Fibroblast of lung (primary cell): ENCODE results near the gene C16orf95. TPM values are rescaled to one million over a fixed set of nuclear protein-coding genes. Genes with fewer than 3 reads are reported as not detected.

Experiments
- DNase-seq, 2 donors: peaks; one replicate each; pipeline versions ENCODE4 v3.0.0 to v3.0.0-alpha.2; 2010; ENCODE audit warnings: low read depth in 2 of 2
- H2AFZ ChIP-seq: 2 replicates; pipeline ENCODE4 v1.5.1; 2012; ENCODE audit warnings: low read length, control low read depth, inconsistent platforms
- H3K27ac ChIP-seq: 2 replicates; pipeline ENCODE4 v1.5.1; 2011; ENCODE audit warnings: low read length, control low read depth; ENCODE audit not compliant: insufficient read depth
- H3K27me3 ChIP-seq: 2 replicates; pipeline ENCODE4 v1.5.1; 2011; ENCODE audit warnings: mild to moderate bottlenecking, low read length; ENCODE audit not compliant: control insufficient read depth, insufficient read depth
- H3K36me3 ChIP-seq: 2 replicates; pipeline ENCODE4 v1.5.1; 2011; ENCODE audit warnings: low read length; ENCODE audit not compliant: control insufficient read depth, insufficient read depth
- H3K4me1 ChIP-seq: 2 replicates; pipeline ENCODE4 v1.5.1; 2011; ENCODE audit warnings: low read length; ENCODE audit not compliant: control insufficient read depth, insufficient read depth; ENCODE audit errors: extremely low read depth
- H3K4me2 ChIP-seq: 2 replicates; pipeline ENCODE4 v1.5.1; 2011; ENCODE audit warnings: low read length, control low read depth; ENCODE audit not compliant: insufficient read depth; ENCODE audit errors: extremely low read depth
- H3K4me3 ChIP-seq, 4 experiments: fragments of 200-600 bp in 1 of 4; sonication (generic) in 1 of 4; replicated peaks in 1 of 4; 2 replicates each; pipeline ENCODE4 v1.5.1; 2011 to 2016; ENCODE audit warnings: low read length in 4 of 4, low read depth in 3 of 4, mild to moderate bottlenecking in 3 of 4, control low read depth in 2 of 4, inconsistent platforms in 1 of 4, mixed read lengths in 1 of 4; ENCODE audit not compliant: insufficient read depth in 1 of 4; ENCODE audit errors: control extremely low read depth in 1 of 4
- H3K79me2 ChIP-seq: 2 replicates; pipeline ENCODE4 v1.5.1; 2012; ENCODE audit warnings: mild to moderate bottlenecking, low read length, inconsistent platforms; ENCODE audit not compliant: control insufficient read depth, insufficient read depth
- H3K9ac ChIP-seq: 2 replicates; pipeline ENCODE4 v1.5.1; 2011; ENCODE audit warnings: mild to moderate bottlenecking, low read length, control low read depth; ENCODE audit not compliant: insufficient read depth
- H3K9me3 ChIP-seq: 2 replicates; pipeline ENCODE4 v1.5.1; 2012; ENCODE audit warnings: low read depth, low read length; ENCODE audit not compliant: control insufficient read depth, insufficient read depth
- H4K20me1 ChIP-seq: 2 replicates; pipeline ENCODE4 v1.5.1; 2011; ENCODE audit warnings: low read length; ENCODE audit not compliant: control insufficient read depth, insufficient read depth; ENCODE audit errors: extremely low read depth
- CTCF ChIP-seq, 2 donors: IDR thresholded peaks in 1 of 2; conservative IDR thresholded peaks in 1 of 2; 1 replicate in 1 of 2; 2 replicates in 1 of 2; pipeline ENCODE4 v1.5.1; 2011 to 2012; ENCODE audit warnings: low read length in 2 of 2, control low read depth in 1 of 2, inconsistent platforms in 1 of 2, low read depth in 1 of 2, mild to moderate bottlenecking in 1 of 2
- EZH2 ChIP-seq: IDR thresholded peaks from 2 replicates; pipeline ENCODE4 v1.5.1; 2012; ENCODE audit warnings: low read length, control low read depth, mild to moderate bottlenecking; ENCODE audit errors: missing control alignments
- polyA plus RNA-seq, 2 donors: library from polyadenylated mRNA; depleted of rRNA in 1 of 2; stranded (reverse) in 1 of 2; unstranded in 1 of 2; fragments of >200 nt; gene quantifications; 2 replicates each; pipeline ENCODE4 v1.2.1, GENCODE V29; 2011 to 2012; ENCODE audit warnings: missing spikeins in 1 of 2
- total RNA-seq: library from RNA; depleted of rRNA; stranded (reverse); fragments of >200 nt; gene quantifications from 2 replicates; pipeline ENCODE4 v1.2.1, GENCODE V29; 2014

The C16orf95 gene
- total and polyA plus RNA-seq, 2 donors (not counting 1 experiment from before 2014, with no cell fraction given) = 1.3 to 5.4 TPM

- Histone ChIP-seq H3K4me1 (no peaks in the 10 kb centered on the region), H3K36me3 (no peaks in the 10 kb centered on the region), H3K27me3 (no peaks in the 10 kb centered on the region), H3K9ac (no peak overlapping the region), H3K79me2 (no peaks in the 10 kb centered on the region), H3K27ac (no peak overlapping the region), H3K4me2 (no peak overlapping the region), H4K20me1 (no peaks in the 10 kb centered on the region), H2AFZ (no peak overlapping the region), H3K9me3 (no peaks in the 10 kb centered on the region), H3K4me3 (no peak overlapping the region)
- peak in 1 of 2 donors; percentile 18 for DNase-seq
- TF ChIP-seq CTCF (conservative IDR thresholded peaks at IDR 0.05 in 1 of 2, IDR thresholded peaks at IDR 0.05 in 1 of 2; ENCODE audit: low read depth in 1 of 2, low read length in 2 of 2) = peak; percentile 51 to 63
- no peak for TF ChIP-seq EZH2
These were observed 19.1 kb downstream of the C16orf95 start for GRCh38 chr16:87297918-87298631.

- Histone ChIP-seq H3K27me3 (no peaks in the 10 kb centered on the region), H4K20me1 (no peaks in the 10 kb centered on the region), H3K4me2 (no peak overlapping the region), H3K79me2 (no peaks in the 10 kb centered on the region), H2AFZ (no peak overlapping the region), H3K9me3 (no peaks in the 10 kb centered on the region), H3K27ac (no peak overlapping the region), H3K4me3 (no peak overlapping the region), H3K9ac (no peak overlapping the region), H3K36me3 (no peaks in the 10 kb centered on the region), H3K4me1 (no peaks in the 10 kb centered on the region)
- DNase-seq = no peak
- TF ChIP-seq CTCF (conservative IDR thresholded peaks at IDR 0.05 in 1 of 2, IDR thresholded peaks at IDR 0.05 in 1 of 2; ENCODE audit: low read depth in 1 of 2, low read length in 2 of 2) (no peak), EZH2 (no peak)
These were observed 19.8 kb downstream of the C16orf95 start for GRCh38 chr16:87297407-87297806.

- TF ChIP-seq CTCF (conservative IDR thresholded peaks at IDR 0.05 in 1 of 2, IDR thresholded peaks at IDR 0.05 in 1 of 2; ENCODE audit: low read depth in 1 of 2, low read length in 2 of 2) (no peak), EZH2 (no peak)
- Histone ChIP-seq H3K27ac (no peak overlapping the region), H3K36me3 (no peaks in the 10 kb centered on the region), H3K79me2 (no peaks in the 10 kb centered on the region), H3K4me1 (no peaks in the 10 kb centered on the region), H3K9me3 (no peaks in the 10 kb centered on the region), H4K20me1 (no peaks in the 10 kb centered on the region), H3K4me2 (no peak overlapping the region), H3K27me3 (no peaks in the 10 kb centered on the region), H3K9ac (no peak overlapping the region), H2AFZ (no peak overlapping the region), H3K4me3 (no peak overlapping the region)
- no peak for DNase-seq
These were observed 21.3 kb downstream of the C16orf95 start for GRCh38 chr16:87295661-87296531.
